ENCODE measurements around the gene ADAM19. TPM values are rescaled to one million over a fixed set of nuclear protein-coding genes. Genes with fewer than 3 reads are reported as not detected.

Gene ADAM19
- total RNA-seq, 4 donors from 2014 or later, result 6.4 to 15.2 (median 10.0) TPM

- H3K4me3 ChIP-seq (replicated peaks in 1 of 3), result no peak overlapping the region
- no peaks in the 10 kb centered on the region for H3K27me3 ChIP-seq
- H3K9me3 ChIP-seq, result no peaks in the 10 kb centered on the region
- peak overlapping the region; percentile 9 to 51 (median 27) for H3K27ac ChIP-seq
- TF ChIP-seq, protein P1, sequence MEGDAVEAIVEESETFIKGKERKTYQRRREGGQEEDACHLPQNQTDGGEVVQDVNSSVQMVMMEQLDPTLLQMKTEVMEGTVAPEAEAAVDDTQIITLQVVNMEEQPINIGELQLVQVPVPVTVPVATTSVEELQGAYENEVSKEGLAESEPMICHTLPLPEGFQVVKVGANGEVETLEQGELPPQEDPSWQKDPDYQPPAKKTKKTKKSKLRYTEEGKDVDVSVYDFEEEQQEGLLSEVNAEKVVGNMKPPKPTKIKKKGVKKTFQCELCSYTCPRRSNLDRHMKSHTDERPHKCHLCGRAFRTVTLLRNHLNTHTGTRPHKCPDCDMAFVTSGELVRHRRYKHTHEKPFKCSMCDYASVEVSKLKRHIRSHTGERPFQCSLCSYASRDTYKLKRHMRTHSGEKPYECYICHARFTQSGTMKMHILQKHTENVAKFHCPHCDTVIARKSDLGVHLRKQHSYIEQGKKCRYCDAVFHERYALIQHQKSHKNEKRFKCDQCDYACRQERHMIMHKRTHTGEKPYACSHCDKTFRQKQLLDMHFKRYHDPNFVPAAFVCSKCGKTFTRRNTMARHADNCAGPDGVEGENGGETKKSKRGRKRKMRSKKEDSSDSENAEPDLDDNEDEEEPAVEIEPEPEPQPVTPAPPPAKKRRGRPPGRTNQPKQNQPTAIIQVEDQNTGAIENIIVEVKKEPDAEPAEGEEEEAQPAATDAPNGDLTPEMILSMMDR (IDR thresholded peaks at IDR 0.05), result peak in 4 of 6 experiments; percentile 10 to 49 (median 30)
- TF ChIP-seq POLR2A (IDR thresholded peaks at IDR 0.05), result no peak
- 29 to 36% methylated on average over 7 of the region's 7 CpGs for WGBS, 2 donors
- no peaks in the 10 kb centered on the region for H3K36me3 ChIP-seq
- DNase-seq, result peak; percentile 70 to 73
- intact Hi-C loops (cut with DNase I), result loop anchor here (10.0 kb wide), 2 partner anchors 109 to 271 kb away; partner anchors contain the start of gene LSM11
- H3K4me1 ChIP-seq, result peaks cover 12 to 20% of the 10 kb centered on the region in 2 donors
These were observed 101.9 kb downstream of the ADAM19 start for GRCh38 chr5:157473383-157474320.

- WGBS, 2 donors, result 100% methylated on average over 1 of the region's 1 CpG
- TF ChIP-seq, protein P1 (IDR thresholded peaks at IDR 0.05), result peak; percentile 13 to 43 (median 26)
- no peak for TF ChIP-seq POLR2A (IDR thresholded peaks at IDR 0.05)
- no peak for DNase-seq
- H3K4me3 ChIP-seq (replicated peaks in 1 of 3), result no peak overlapping the region
- no peaks in the 10 kb centered on the region for H3K27me3 ChIP-seq
- intact Hi-C loops (cut with DNase I), result loop anchor here (10.0 kb wide), 2 partner anchors 107 to 273 kb away; partner anchors contain the start of gene LSM11
- H3K9me3 ChIP-seq, result no peaks in the 10 kb centered on the region
- no peak overlapping the region for H3K27ac ChIP-seq
- H3K36me3 ChIP-seq, result no peaks in the 10 kb centered on the region
- peaks cover 12 to 20% of the 10 kb centered on the region in 2 donors for H3K4me1 ChIP-seq
These were observed 103.9 kb downstream of the ADAM19 start for GRCh38 chr5:157471709-157472108.

- Histone ChIP-seq H3K27me3 (no peaks in the 10 kb centered on the region), H3K4me1 (peaks cover 12 to 20% of the 10 kb centered on the region in 2 donors), H3K9me3 (no peaks in the 10 kb centered on the region), H3K27ac (no peak overlapping the region), H3K36me3 (no peaks in the 10 kb centered on the region), H3K4me3 (replicated peaks in 1 of 3) (no peak overlapping the region)
- no peak for DNase-seq
- 77% methylated on average over 1 of the region's 1 CpG for WGBS, 2 donors
- intact Hi-C loops (cut with DNase I), result loop anchor here (10.0 kb wide), 2 partner anchors 106 to 274 kb away; partner anchors contain the start of gene LSM11
- TF ChIP-seq, protein P1 (IDR thresholded peaks at IDR 0.05), result no peak
- no peak for TF ChIP-seq POLR2A (IDR thresholded peaks at IDR 0.05)
These were observed 104.9 kb downstream of the ADAM19 start for GRCh38 chr5:157470631-157471030.

- Histone ChIP-seq H3K27ac (no peak overlapping the region), H3K4me3 (replicated peaks in 1 of 3) (no peak overlapping the region), H3K36me3 (no peaks in the 10 kb centered on the region), H3K9me3 (no peaks in the 10 kb centered on the region), H3K27me3 (no peaks in the 10 kb centered on the region), H3K4me1 (peaks cover 12 to 20% of the 10 kb centered on the region in 2 donors)
- WGBS, 2 donors, result 79 to 87% methylated on average over 7 of the region's 7 CpGs
- intact Hi-C loops (cut with DNase I), result loop anchor here (10.0 kb wide), 2 partner anchors 105 to 275 kb away; partner anchors contain the start of gene LSM11
- TF ChIP-seq, protein P1 (IDR thresholded peaks at IDR 0.05), result no peak
- TF ChIP-seq POLR2A (IDR thresholded peaks at IDR 0.05), result no peak
- DNase-seq, result no peak
These were observed 105.9 kb downstream of the ADAM19 start for GRCh38 chr5:157469687-157470086.

- no peak overlapping the region for H3K4me3 ChIP-seq (replicated peaks in 1 of 3)
- H3K36me3 ChIP-seq, result no peaks in the 10 kb centered on the region
- no peak for DNase-seq
- intact Hi-C loops (cut with DNase I), result no loop called here
- TF ChIP-seq POLR2A (IDR thresholded peaks at IDR 0.05), result no peak
- TF ChIP-seq, protein P1 (IDR thresholded peaks at IDR 0.05), result no peak
- H3K4me1 ChIP-seq, result peaks cover 7 to 19% of the 10 kb centered on the region in 2 donors
- no peaks in the 10 kb centered on the region for H3K9me3 ChIP-seq
- H3K27ac ChIP-seq, result peak overlapping the region; percentile 30 to 71 (median 51)
- WGBS, 2 donors, result 92 to 93% methylated on average over 7 of the region's 7 CpGs
- no peaks in the 10 kb centered on the region for H3K27me3 ChIP-seq
These were observed 106.5 kb downstream of the ADAM19 start for GRCh38 chr5:157469073-157469472.
